SHP77 (cell line): ENCODE measurements around the gene FIP1L1.

ENCODE experiments used
- DNase-seq, 2 experiments: peaks; one replicate each; lab custom pipeline; 2025; lab: John Stamatoyannopoulos, UW

FIP1L1 gene

DNA sequence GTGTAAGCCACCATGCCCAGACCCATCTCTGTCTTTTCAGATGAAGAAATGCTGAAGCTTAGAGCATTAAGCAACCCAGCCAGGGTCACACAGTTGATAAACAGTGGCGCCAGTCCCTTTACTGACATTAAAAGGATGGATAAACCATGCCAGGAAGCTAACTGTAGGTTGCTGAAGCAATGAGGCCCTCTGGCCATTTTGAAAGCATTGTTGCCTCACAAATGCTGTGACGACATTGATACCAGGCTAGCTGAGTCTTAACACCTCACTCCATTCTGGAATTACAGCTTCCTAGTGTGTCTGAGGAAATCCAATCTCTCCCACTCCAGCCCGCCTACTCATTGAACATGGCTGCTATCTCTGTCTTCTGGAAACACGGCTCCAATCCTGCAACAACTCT is 124.1 kb downstream of the FIP1L1 start:
- no peak for DNase-seq

DNA sequence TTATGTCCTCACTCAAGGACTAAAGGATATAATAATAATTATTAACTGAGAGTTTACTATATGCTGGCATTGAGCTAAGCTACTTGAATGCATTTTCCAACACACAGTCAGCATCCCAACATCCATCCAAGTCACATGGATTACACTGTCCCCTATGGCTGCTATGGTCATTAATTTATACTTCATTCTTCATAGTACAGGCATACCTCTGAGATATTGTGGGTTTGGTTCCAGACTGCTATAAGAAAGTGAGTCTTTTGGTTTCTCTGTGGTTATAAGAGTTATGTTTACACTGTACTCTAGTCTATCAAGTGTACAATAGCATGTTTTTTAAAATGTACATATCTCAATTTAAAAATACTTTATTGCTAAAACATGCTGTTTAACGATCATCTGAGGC is 124.7 kb downstream of the FIP1L1 start:
- no peak for DNase-seq

DNA sequence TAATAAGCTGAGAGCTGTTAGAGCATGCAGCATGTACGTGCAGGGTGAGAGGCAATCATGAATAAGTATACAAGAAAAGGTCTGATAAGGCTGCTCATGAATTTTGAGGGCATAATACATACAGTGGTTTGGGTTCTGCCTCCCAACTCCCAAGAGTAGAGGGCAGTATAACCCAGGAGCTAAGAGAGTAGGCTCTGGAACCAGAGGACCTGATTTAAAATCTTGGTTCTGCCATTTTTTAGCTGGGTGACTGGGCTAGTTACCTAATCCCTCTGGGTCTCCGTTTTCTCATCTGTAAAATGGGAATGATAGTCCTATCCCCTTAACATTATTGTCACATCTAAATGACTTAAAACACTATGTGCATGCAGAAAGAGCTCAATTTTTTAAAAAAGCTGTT is 128.5 kb downstream of the FIP1L1 start:
- DNase-seq = no peak

DNA sequence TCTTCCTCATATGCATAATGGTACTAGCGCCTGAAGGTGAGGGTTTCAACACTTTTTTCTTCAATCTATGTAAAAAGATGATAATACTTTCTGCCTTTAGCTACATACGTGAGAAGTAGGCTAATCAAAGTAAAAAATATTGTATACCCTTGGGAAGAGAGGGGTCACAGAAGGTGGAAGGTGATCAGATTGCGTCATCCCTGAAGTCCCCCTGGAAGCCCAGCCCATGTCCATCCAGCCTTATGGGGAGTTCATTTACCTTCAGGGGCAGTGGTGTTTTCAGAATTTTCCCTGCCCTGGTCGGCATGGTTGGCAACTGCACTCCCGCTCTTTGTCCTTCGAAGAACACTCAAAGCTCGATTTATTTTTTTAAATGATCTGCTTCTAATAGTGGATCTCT is 129.6 kb downstream of the FIP1L1 start:
- DNase-seq = no peak

DNA sequence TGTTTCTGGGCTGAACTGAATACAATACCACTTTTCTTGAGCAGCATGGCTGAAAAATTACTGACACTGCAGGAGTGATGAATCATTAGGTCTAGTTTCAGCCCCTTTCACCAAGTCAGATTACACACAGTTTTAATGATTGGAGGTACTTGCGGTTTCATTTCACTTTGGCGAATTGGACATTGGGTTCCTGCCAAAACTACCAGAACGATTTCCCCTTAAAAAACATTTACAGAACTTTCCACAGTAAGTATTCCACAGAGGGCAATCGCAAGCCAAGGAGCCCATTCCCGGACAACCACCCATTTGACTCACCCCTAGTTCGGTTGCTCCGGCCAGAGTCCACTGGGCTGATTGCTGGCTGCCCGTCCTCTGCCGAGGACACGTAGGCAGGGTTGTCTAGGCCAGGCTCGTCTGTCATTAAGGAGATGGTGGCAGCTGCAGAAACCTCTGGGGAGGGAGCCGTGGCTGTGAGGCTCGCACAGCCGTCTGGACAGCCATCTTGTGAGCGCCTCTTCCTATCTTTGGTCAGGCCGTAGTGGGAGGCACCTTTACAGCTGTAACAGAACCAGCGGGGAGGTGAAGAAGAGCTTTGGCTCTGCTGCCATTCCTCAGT is 130.3 kb downstream of the FIP1L1 start:
- DNase-seq = no peak

DNA sequence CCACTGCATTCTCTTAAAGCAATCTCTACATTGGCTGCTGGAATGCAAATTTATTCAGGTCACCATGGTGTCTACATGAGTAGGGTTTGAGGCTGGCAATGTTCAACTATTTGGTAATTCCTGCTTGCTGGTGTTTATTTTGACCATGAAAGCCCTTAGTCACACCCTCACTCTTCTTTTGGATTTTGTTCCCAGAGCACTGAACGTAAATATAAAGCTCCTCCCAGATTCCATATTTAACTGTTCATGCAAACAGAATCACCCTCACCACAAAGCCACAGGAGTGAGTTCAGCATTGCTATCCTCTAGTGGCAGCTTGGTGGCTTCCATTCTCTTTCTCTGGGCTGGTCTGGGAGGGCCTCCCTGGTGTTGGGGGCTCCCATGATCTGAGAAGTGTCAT is 131.0 kb downstream of the FIP1L1 start:
- DNase-seq = no peak

DNA sequence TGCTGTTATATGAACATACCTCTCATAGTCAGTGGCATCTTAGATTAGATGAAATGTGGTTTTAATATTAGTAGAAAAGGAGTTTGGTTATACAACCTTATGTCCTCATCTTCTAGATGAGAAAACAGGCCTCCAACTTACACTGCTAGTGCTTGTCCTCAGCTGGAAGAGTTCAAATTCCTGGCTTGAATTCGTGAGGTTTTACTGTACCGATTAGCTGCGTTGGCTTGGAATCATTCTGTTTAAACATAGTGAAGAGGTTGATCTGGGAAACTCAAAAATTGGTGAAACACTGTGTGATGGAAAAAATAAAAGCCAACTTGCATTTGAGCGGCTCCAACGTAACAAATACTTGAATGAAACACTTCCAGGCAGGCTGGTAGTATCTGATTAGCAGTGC is 132.9 kb downstream of the FIP1L1 start:
- DNase-seq = no peak
